Left colon (tissue), 2 donors: ENCODE data around the gene PAFAH2. TPM values are rescaled to one million over a fixed set of nuclear protein-coding genes. Genes with fewer than 3 reads are reported as not detected.

ENCODE experiments used
- ATAC-seq: fragments of 200-7000 bp; cut with Tn5 transposase; one replicate; pipeline ENCODE4 v1.9.1; 2020; ENCODE audit warnings: mild to moderate bottlenecking, moderate library complexity
- DNase-seq, 2 donors: peaks; one replicate each; pipeline ENCODE4 v3.0.0-alpha.2; 2020
- intact Hi-C, 2 donors: fragments of 100-400 bp; cut with DNase I in 1 of 2; cut with micrococcal nuclease in 1 of 2; formaldehyde crosslinking; loops; one replicate each; pipeline versions ENCODE4 v1.11.2 to v1.14.0; 2022; cut with DNase I, micrococcal nuclease
- total RNA-seq, 2 donors: library from RNA; stranded (reverse); fragmentation: NEBNext Ultra II Directional; extraction: Animal tissue kit (Norgen Biotek cat#: 25700); gene quantifications; one replicate each; pipeline ENCODE4 v1.2.1, GENCODE V29; 2021
- donor health status: DM: no; HTN: no; CAD: no.
- donor health status: DM: yes; HTN: yes; CAD: no.

The PAFAH2 gene
- total RNA-seq, 2 donors from 2014 or later = 49.2 to 51.9 TPM

DNA sequence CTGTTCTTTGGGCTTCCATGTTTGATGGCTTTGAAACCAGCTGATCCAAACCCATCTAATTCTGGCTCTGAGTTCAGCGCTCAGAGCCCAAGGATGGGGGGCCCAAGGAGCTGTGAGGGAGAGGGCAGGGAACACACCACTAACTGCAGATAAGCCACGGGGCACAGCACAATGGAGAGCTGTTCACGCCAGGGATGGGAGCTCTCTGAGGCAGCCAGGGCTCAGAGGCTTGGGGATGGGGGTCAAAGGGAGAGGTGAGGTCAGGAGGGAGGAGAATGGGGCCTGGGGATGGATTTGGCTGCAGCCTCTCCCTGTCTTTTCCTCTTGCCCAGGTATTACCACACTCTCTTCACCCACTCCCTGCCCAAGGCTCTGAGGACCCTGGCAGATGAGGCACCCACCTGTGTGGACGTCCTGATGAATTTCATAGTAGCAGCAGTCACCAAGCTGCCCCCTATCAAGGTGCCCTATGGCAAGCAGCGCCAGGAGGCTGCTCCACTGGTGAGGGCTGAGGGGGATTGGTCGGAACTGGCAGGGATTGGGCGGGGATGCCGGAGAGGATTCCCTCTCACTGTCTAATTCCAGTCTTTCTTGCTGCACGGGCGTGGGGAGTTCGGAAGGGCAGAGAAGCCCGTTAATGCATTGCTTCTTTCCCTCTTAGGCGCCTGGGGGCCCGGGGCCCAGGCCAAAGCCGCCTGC is 36.8 kb upstream of the PAFAH2 start:
- DNase-seq (no peak), ATAC-seq (no peak)
- intact Hi-C loops = loop anchor here in 1 of 2 donors (5.0 kb wide), 1 partner anchor 113 kb away; no protein-coding TSS in a partner anchor

DNA sequence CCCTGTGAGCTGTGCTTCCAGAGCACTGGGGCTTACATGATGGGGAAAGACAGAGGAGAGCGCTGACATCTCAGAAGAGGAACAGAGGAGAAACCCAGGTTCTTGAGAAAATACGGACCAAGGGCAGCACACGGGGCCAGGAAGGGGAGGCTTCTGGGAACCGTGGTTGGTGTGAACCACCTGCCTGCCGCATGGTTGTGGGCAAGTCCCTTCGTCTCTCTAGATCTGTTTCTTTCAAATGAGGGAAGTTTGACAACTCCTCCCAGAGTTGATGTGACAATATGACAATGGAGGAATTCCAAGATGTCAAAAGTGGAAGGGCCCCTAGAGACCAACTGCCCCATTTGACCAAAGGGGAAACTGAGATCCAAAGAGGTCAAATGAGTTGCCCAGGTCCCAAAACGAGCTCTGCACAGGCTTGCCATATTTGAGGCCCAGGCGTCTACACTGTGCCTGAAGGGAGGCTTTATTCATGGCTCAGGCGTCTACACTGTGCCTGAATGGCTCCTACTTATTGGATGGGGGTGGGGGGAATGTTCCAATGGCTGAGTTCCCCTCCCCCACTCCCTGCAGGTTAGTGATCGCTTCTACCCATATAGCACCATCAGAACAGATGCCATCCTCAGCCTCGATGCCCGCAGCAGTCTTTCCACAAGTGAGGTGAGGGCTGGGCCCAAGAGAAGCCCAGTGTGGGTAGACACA is 34.9 kb upstream of the PAFAH2 start:
- no peak for DNase-seq
- ATAC-seq = no peak
- intact Hi-C loops = no loop called here

DNA sequence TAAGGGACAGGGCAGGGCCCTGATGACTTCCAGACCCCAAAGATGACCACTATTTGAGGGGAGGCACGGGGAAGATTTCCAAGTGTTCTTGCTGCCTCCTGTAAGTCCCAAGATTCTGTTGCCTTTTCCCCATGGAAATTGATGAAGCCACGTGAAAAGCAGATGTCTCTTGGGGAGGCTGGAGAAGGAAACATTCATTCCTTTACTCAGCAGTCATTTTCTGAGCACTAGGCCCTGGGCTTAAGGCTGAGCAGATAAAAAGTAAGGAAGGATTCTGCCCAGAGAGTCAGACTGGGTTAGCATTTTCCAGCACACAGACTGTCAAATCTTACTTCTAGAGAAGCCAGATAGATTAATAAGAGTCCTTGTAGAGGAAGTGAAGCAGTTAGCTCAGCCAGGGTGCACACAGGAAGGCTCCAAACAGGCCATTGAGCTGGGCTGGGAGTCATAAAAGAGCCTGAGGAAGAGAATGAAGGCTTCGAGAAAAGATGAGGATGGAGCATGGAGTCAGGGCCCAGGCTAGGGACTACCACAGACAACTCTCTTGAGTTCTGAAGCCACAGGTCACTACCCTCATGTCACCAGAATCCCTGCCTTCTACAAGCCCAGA is 33.9 kb upstream of the PAFAH2 start:
- ATAC-seq = no peak

DNA sequence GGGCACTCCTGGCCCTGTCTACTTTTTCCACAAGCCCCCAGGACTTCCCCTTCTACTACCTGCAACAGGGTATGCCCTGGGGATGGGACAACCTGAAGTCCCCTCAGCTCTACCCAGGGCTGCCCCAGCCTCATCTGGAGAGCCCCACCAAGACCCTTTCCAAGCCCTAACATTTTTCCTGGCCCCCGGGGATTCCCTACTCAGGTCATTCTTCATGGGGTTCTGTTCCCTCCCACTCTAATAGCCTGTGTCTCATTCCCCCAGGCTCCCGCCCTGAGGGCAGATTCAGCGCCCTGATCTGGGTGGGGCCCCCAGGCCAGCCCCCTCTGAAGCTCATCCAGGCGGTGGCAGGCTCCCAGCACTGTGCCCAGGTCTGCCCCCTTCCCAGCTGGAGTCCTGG is 33.3 kb upstream of the PAFAH2 start:
- ATAC-seq = no peak
- DNase-seq = no peak
- intact Hi-C loops = no loop called here

More for the DNA sequence above, 33.9 kb upstream of the PAFAH2 start:
- intact Hi-C loops = no loop called here
- no peak for DNase-seq

DNA sequence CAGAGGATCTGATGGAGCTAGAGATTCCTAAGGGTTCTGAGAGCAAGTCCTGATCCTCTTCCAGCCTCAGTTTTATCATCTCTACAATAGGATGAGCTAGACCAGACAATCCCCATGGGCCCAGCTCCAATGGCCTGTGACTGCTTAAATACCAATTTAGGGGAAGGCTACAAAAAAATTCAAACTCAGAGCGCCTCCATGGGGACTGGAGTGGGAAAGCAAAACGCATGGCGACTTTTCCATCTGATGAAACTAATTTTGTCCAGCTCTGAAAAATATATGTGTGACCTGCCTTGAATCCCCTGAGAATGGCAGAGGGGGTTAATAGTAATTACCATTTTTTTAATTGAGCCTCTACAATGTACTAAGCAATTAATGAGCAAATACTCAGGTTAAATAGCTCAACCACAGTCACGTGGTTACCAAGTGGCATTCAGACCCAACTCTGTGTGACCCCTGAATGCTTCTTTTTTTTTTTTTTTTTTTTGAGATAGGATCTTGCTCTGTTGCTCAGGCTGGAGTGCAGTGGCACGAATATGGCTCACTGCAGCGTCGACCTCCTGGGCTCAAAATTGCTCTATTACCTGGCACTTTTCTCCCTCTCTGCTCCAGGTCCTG is 32.1 kb upstream of the PAFAH2 start:
- intact Hi-C loops = no loop called here
- ATAC-seq (no peak), DNase-seq (no peak)

DNA sequence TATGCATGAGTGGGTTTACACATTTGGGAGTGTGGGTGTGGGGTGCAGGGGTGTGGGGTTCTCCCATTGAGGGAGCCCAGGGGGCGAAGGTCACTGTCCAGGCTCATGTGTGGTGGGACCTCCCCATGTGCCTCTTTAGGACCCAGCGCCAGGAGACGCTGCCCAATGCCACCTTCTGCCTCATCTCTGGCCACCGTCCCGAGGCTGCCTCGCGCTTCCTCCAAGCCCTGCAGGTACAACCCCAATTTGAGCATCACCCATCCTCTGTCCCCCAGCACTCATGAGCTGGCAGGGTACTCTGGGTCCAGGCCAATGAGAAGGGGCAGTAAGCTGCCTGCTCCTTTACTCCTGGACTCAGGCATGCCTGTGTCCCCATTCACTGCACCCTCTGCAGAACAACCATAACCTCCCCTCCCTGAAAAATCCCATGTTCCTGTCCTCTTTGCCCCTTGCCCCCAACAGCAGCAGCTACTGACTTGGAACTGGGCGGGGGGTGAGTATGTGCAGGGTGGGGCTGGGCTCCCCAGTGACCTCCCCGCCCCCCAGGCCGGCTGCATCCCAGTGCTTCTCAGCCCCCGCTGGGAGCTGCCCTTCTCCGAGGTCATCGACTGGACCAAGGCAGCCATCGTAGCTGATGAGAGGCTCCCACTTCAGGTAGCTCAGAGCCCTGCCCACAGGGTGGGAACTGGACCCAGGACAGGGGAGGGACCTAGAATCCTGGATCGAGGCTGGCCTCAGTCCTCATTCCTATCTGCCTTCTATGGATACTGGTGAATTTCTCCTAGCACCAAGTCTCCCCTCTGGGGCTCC is 31.4 kb upstream of the PAFAH2 start:
- no peak for ATAC-seq
- intact Hi-C loops = no loop called here
- DNase-seq = no peak

DNA sequence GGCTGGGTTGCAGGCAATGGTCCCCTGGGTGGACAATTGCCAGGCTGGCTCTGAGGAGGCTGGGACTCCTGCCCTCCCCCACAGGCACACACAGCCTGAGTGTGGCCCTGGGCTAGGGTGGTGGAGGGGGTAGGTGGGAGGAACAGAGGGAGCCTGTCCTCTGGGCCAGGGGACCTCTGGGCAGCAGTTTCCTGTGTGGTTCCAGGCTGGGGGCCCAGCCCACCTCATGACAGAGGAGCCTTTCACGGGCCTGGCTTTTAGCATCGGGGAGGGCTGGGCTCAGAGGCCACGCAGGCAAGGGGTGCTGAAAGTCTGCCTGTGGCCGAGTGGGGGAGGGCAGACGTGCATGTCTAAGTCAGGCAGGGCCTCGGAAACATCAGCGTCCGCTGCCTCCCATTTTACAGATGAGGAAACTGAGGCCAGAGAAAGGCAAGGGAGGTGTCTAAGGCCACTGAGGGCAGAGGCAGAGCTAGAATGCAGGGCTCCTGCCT is 30.7 kb upstream of the PAFAH2 start:
- no peak for DNase-seq
- intact Hi-C loops = no loop called here
- ATAC-seq = no peak

DNA sequence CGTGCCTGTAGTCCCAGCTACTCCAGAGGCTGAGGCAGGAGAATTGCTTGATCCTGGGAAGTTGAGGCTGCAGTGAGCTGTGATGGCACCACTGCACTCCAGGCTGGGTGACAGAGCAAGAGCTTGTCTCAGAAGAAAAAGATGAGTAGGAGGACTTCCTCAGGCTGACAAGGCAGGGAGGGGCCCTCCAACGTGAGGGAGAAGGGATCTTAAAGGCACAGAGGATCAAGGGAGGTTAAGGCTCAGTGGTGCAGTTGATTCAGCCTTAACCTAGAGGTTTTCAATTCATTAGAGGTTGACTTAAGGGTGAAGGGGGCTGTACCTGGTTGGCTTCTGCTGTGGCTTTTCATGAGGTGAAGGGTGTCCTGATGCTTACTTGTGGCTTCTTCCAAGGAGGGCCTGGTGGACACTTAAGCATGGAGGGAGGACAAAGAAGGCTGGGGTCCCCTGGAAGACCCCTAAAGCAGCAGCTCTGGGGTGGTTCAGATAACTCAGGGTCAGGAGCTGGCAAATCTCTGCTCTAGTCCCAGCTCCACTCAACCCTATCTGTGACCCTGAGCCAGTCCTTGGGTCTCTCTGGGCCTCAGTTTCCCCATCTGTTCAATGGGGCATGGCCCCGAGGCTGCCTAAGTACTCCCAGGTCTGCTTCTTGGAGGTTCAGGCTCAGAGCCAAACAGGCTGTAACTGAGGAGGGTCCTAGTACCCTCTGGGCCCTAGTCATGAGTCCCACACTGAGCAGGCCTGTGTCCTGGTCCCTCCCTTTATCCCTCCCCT is 30.0 kb upstream of the PAFAH2 start:
- intact Hi-C loops = no loop called here

DNA sequence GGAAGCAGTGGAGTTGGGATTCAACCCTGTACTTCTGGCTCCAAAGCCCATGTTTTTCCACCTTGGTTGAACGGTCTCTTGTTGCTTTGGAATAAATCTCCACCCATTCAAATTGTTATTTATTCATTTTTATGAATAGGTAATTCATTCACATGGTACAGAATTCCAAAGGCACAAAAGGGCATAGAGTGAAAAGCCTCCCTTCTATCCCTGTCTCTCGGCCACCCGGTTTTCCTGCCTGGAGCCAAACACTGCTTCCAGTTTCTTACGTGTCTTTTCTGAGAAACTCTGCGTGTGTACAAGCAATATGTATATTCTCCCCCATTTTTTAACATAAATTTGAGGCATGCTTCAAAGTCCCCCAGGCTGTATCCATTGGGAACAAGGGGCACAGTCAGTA is 27.7 kb upstream of the PAFAH2 start:
- DNase-seq (no peak), ATAC-seq (no peak)
- intact Hi-C loops = no loop called here

More for the DNA sequence above, 30.0 kb upstream of the PAFAH2 start:
- DNase-seq (no peak), ATAC-seq (no peak)

DNA sequence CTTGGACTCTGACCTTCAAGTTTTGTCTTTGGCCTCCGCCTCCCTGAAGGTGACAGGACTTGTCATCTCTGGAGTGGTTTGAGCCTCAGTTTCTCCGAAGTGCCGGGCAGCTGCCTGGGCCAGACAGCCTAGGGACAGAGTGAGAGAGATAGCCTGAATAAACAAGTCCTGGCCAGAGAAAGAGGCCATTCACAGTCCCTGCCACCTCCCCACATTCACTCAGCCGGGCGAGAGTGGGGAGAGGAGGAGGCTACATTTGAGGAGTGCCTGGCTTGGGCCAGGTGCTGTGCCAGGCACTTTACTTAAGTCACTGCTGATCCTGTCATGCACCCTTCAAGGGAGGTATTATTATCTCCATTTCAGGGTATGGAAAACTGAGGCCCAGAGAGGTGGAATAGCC is 27.2 kb upstream of the PAFAH2 start:
- intact Hi-C loops = no loop called here
- no peak for DNase-seq

DNA sequence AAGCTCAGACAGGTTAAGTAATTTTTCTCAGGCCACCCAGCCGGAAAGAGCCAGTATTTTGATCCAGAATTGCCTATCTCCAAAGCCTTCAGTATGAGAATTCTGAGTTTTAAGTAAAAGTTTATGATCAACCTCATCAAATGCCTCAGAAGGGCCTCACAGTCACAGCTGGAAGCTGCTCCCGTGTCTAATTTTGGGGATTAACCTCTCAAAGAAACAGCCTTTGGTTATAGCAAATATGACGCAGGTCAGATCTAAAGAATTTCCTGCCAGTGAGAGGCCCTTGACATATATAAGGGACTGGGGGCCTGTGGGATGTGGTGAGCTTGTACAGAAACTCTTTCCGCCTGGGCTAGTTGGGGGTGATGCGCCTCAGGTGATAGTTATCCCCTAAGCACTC is 26.0 kb upstream of the PAFAH2 start:
- no peak for ATAC-seq
- intact Hi-C loops = no loop called here
- DNase-seq = no peak

More for the DNA sequence above, 27.2 kb upstream of the PAFAH2 start:
- ATAC-seq = no peak

DNA sequence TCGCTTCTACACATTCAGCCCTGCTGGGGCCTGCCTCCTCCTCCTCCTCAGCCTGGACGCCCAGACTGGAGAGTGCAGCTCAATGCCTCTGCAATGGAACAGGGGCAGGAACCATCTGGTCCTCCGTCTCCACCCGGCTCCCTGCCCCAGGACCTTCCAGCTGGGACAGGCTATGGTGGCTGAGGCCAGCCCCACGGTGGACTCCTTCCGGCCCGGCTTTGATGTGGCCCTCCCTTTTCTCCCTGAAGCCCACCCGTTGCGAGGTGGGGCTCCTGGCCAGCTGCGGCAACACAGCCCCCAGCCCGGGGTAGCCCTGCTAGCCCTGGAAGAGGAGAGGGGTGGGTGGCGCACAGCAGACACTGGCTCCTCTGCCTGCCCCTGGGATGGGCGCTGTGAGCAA is 25.1 kb upstream of the PAFAH2 start:
- no peak for DNase-seq
- ATAC-seq = no peak
- intact Hi-C loops = no loop called here

DNA sequence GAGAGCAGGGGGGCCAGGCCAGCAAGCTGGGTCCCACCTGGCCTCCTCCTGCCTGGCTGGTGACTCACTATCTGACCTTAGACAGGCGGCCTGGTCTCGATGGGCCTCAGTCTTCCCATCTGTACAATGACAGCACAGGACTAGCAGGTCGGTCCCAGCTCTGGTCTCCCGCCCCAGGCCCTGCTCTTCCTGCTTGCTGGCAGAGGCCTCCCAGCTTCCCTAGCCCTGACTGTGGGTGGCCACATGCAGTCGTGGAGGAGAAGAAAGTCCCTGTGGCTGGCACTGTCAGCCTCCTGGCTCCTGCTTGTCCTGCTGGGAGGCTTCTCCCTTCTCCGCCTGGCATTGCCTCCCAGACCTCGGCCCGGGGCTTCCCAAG is 24.5 kb upstream of the PAFAH2 start:
- DNase-seq (no peak), ATAC-seq (no peak)
- intact Hi-C loops = no loop called here

DNA sequence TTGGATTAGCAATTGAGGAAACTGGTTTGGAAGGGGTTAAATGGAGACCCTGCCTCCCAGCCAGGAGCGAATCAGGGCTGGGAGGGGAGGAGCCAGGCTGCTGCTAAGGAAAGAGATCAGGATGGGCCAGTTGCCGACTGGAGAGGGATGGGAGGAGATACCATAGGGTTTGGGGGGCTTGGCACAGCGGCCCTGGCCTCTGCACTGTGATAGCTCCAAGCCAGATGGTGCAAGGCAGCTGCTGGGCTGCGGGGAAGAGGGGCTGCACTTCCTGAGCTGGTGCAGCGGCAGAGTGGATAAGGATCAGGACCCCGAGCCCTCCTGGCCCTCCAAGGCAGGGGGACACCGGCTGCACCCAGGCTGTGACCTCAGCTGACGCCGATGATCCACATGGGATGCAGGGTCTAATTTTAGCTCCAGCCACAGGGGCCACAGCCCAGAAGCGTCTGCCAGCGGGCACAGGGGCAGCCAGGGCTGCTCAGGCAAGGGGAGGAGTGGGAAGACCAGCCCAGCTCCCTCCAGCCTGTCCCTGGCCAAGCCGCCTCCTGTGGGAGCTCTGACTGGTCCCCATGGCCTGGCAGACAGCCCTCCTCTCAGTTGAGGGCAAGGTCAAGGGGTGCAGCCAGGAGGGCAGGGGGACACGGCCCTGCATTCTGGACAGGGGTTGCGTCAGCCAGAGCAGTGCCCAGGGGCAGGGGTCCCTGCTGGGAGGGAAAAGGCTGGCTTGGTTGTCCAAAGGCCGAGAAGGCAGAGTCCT is 24.0 kb upstream of the PAFAH2 start, which contains the start of gene EXTL1:
EXTL1 (plus strand) TSS at position 129 of the 757 bp plus-strand sequence. CDS start 872 bp downstream, outside the sequence.
- DNase-seq (no peak), ATAC-seq (no peak)
- intact Hi-C loops = no loop called here

DNA sequence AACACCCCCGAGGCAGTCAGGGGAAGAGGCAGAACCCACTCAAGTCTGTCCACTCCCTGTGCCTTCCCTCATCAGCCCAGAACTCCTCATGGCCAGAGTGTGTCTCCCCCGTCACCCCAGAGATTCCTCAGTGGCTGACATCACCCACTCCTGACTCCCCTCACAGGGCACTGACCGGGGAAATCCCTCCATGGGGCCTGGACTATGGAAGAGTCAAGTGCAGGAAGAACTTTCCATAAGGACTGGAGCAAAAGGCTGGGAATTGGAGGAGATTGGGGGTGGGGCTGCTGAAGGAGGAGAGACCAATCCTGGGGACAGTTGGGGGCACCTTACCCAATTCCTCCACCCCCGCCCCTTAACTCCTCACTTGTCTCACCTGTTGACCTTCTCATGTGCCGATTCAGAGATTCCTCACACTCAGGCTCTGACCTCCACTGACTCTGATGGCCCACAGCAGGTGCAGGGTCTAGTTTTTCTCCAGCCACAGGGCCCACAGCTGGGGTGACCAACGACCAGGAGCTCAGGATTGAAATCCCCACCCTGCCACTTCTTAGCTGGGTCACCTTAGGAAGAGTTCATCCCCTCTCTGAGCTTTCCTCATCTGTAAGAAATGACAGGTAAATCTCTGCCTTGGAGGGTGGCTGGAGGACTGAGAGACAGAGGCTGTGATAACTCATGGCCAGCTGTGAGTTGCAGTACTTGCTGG is 23.2 kb upstream of the PAFAH2 start:
- intact Hi-C loops = no loop called here
- DNase-seq (no peak), ATAC-seq (no peak)

DNA sequence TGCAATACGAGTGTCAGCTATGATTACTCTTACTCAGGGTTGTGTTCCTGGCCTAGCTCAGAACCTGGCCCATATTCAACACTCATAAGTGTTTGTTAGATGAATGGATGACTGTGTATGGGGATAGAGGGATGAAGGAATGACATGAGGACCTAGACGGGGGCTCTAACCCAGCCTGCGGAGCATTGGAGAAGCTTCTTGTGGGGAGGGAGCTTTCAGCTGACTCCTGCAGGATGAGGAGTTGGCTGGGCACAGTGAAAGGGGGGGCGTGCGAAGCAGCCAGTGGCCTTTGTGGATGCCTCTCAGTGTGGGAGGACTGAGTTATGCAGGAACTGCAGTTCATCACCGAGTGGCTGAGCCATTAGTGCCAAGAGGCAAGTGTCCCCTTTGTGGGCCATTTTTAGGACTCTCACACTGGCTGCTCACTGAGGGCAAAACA is 22.5 kb upstream of the PAFAH2 start:
- no peak for ATAC-seq
- no peak for DNase-seq
- intact Hi-C loops = no loop called here
